HG02981 (cell line): ENCODE measurements around the gene ZNF684.
"Not testable (repeated sequence)": the region's sequence is repeated elsewhere in the genome, so short reads cannot be mapped to it uniquely, and the experiment has no call there.

ENCODE experiments used
- ATAC-seq: cut with Tn5 transposase; IDR thresholded peaks from one replicate; pipeline ENCODE4 v1.9.1; 2021; ENCODE audit warnings: mild to moderate bottlenecking, moderate library complexity; ENCODE audit not compliant: unreplicated experiment

The ZNF684 gene

GRCh38 chr1:40567825-40568224, 36.4 kb downstream of the ZNF684 start:
- no peak for ATAC-seq

GRCh38 chr1:40574805-40575204, 43.4 kb downstream of the ZNF684 start:
- not testable (repeated sequence) for ATAC-seq

GRCh38 chr1:40575336-40575735, 43.9 kb downstream of the ZNF684 start:
- ATAC-seq: no peak

GRCh38 chr1:40582116-40582515, 50.7 kb downstream of the ZNF684 start:
- ATAC-seq: no peak

GRCh38 chr1:40583980-40584379, 52.5 kb downstream of the ZNF684 start:
- no peak for ATAC-seq

- ATAC-seq: no peak
These were observed 57.1 kb downstream of the ZNF684 start for GRCh38 chr1:40588586-40588985.

- ATAC-seq: no peak
These were observed 60.8 kb downstream of the ZNF684 start for GRCh38 chr1:40592107-40592803.

GRCh38 chr1:40593449-40594186, 62.2 kb downstream of the ZNF684 start:
- ATAC-seq: no peak

- ATAC-seq: no peak
These were observed 62.7 kb downstream of the ZNF684 start for GRCh38 chr1:40594187-40594531.

GRCh38 chr1:40595623-40596022, 64.2 kb downstream of the ZNF684 start:
- no peak for ATAC-seq
